Activated CD4-positive, alpha-beta memory T cell treated with anti-CD3 and anti-CD28 coated beads for 36 hours (primary cell): ENCODE measurements around the gene COL8A2. TPM values are rescaled to one million over a fixed set of nuclear protein-coding genes. Genes with fewer than 3 reads are reported as not detected.
A peak's percentile ranks its signal among the peaks of the same experiment; 100 is the strongest.

Experiments used
- CTCF ChIA-PET: fragments of 350-600 bp; sonication (Branson Sonifier 250); formaldehyde crosslinking; loops from one replicate; lab custom pipeline; 2021; ENCODE audit warnings: antibody characterized with exemption, inconsistent platforms; lab: Charles Lee
- POLR2A ChIA-PET: fragments of 350-600 bp; sonication (Branson Sonifier 250); formaldehyde crosslinking; loops from one replicate; lab custom pipeline; 2021; ENCODE audit warnings: antibody characterized with exemption; lab: Charles Lee
- DNase-seq: peaks from one replicate; pipeline ENCODE4 v3.0.0-alpha.2; 2020
- H3K27ac Mint-ChIP-seq: one replicate; pipeline ENCODE4 v1.8.0; 2021; ENCODE audit warnings: mixed read lengths
- H3K27me3 Mint-ChIP-seq: one replicate; pipeline ENCODE4 v1.8.0; 2021; ENCODE audit warnings: mixed read lengths
- H3K36me3 Mint-ChIP-seq: one replicate; pipeline ENCODE4 v1.8.0; 2021; ENCODE audit warnings: mixed read lengths
- H3K4me1 Mint-ChIP-seq: one replicate; pipeline ENCODE4 v1.8.0; 2021; ENCODE audit warnings: low read depth, mixed read lengths
- H3K4me3 Mint-ChIP-seq: one replicate; pipeline ENCODE4 v1.8.0; 2021; ENCODE audit warnings: mild to moderate bottlenecking, mixed read lengths
- H3K9me3 Mint-ChIP-seq: one replicate; pipeline ENCODE4 v1.8.0; 2021; ENCODE audit warnings: mixed read lengths
- intact Hi-C: fragments of 100-400 bp; cut with micrococcal nuclease; formaldehyde crosslinking; loops from one replicate; pipeline ENCODE4 v1.15.1; 2023
- total RNA-seq, 2 experiments: library from RNA; stranded (reverse); gene quantifications; one replicate each; pipeline ENCODE4 v1.2.3, GENCODE V29; 2021

The COL8A2 gene
- total RNA-seq, 2 experiments from 2014 or later = not detected

DNA sequence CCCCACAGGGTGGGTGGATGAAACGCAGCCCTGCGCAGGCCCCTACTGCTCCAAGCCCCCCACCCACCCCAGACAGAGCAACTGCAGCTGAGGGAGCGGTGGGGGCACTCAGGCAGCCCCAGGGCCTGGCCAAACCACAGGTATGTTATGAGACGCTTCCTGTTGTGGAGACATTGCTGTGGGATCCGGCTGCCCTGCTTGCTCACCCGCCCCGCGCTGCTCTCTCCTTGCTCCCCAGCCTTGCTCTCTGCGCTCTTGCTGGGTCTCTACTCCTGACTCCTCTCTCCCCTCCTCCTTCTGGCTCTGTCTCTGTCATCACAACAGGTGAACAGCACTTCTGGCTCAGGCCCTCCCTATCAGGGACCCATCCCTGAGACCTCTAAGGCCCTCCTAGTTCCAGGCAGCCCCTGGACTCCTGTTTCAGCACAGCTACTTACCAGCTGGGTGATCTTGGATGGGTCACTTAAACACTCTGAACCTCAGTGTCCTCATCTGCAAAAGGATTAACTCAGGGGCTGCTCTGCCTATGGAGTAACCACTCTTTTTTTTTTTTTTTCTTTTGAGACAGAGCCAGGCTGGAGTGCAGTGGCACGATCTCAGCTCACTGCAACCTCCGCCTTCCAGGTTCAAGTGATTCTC lies 15.9 kb downstream of the COL8A2 start:
- ChIA-PET CTCF (interaction anchor here (0.6 to 1.7 kb wide), 4 partner anchors 24 to 176 kb away, joined by 3 to 4 read pairs (median 3); no protein-coding TSS in a partner anchor), POLR2A (no interaction called here)
- peaks cover 17% of the 10 kb centered on the region for H3K4me1 Mint-ChIP-seq
- H3K27ac Mint-ChIP-seq = no peak overlapping the region
- H3K9me3 Mint-ChIP-seq = no peaks in the 10 kb centered on the region
- no peaks in the 10 kb centered on the region for H3K36me3 Mint-ChIP-seq
- peak; percentile 62 for DNase-seq
- intact Hi-C loops = no loop called here
- H3K27me3 Mint-ChIP-seq = no peaks in the 10 kb centered on the region
- no peak overlapping the region for H3K4me3 Mint-ChIP-seq

DNA sequence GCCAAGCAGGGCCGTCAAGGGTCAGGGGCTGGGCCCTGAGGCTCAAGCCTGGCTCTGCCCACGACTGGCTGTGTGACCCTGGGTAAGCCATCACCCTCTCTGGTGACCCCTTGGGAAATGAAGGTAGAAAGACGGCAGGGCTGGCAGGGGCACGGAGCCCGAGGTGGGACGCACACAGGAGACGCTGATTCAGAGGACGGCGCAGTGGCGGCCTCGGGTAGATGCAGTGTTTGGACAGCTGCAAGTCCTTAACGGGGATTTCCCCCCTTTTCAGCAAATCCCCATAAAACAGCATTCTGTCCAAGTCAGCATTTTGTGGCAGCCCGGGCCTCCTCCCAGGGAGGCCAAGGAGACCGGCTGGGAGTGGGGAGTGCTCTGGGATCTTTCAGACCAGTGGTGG lies 16.7 kb downstream of the COL8A2 start:
- intact Hi-C loops = no loop called here
- Mint-ChIP-seq H3K9me3 (no peaks in the 10 kb centered on the region), H3K4me1 (peaks cover 17% of the 10 kb centered on the region), H3K27ac (no peak overlapping the region), H3K4me3 (no peak overlapping the region), H3K27me3 (no peaks in the 10 kb centered on the region), H3K36me3 (no peaks in the 10 kb centered on the region)
- no peak for DNase-seq
- ChIA-PET POLR2A (no interaction called here), CTCF (interaction anchor here (0.7 to 1.7 kb wide), 3 partner anchors 27 to 177 kb away, joined by 3 to 4 read pairs (median 4); no protein-coding TSS in a partner anchor)

GRCh38 chr1:36107394-36107793 lies 17.6 kb downstream of the COL8A2 start:
- POLR2A ChIA-PET = no interaction called here
- Mint-ChIP-seq H3K27me3 (no peaks in the 10 kb centered on the region), H3K36me3 (no peaks in the 10 kb centered on the region), H3K4me1 (peaks cover 17% of the 10 kb centered on the region), H3K9me3 (no peaks in the 10 kb centered on the region), H3K4me3 (no peak overlapping the region), H3K27ac (no peak overlapping the region)
- CTCF ChIA-PET = interaction anchor here (0.6 to 1.5 kb wide), 3 partner anchors 26 to 81 kb away, joined by 3 to 5 read pairs (median 4); no protein-coding TSS in a partner anchor
- no peak for DNase-seq
- intact Hi-C loops = no loop called here

DNA sequence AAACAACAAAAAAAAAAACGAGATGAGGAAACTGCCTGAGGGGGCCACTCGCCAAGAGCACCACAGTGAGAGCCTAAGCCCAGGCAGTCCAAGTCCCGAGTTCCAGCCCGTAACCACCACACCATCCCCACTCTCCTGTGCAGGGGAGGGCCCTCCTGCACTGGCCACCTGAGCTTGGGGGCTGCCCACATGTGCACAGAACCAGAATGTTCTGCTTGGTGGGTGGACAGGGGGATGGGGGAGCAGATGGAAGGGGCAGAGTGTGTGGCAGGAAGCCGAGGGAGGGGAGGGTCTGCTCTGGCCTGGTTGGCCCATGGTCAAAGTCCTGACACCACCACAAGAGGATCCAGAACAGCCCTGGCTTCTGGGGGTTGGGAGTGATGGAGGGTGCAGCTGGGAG lies 18.8 kb downstream of the COL8A2 start:
- intact Hi-C loops = no loop called here
- ChIA-PET CTCF (interaction anchor here (1.0 to 1.5 kb wide), 3 partner anchors 27 to 82 kb away, joined by 4 to 5 read pairs (median 4); no protein-coding TSS in a partner anchor), POLR2A (no interaction called here)
- H3K36me3 Mint-ChIP-seq = no peaks in the 10 kb centered on the region
- H3K4me3 Mint-ChIP-seq = no peak overlapping the region
- H3K27ac Mint-ChIP-seq = no peak overlapping the region
- no peaks in the 10 kb centered on the region for H3K9me3 Mint-ChIP-seq
- peaks cover 16% of the 10 kb centered on the region for H3K4me1 Mint-ChIP-seq
- no peak for DNase-seq
- no peaks in the 10 kb centered on the region for H3K27me3 Mint-ChIP-seq

DNA sequence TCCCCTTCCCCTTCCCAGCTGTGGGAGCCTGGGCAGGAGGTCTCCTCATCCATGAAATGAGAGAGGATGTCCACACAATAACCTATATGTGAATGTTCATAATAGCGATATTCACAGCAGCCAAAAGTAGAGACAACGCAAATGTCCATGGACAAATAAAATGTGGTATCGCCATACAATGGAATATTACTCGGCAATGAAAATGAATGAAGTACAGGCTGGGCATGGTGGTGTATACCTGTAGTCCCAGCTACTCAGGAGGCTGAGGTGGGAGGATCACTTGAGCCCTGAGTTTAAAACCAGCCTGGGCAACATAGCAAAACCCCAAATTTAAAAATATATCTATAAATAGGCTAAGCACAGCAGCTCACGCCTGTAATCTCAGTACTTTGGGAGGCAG lies 23.5 kb downstream of the COL8A2 start:
- Mint-ChIP-seq H3K4me3 (no peak overlapping the region), H3K27ac (no peak overlapping the region), H3K27me3 (no peaks in the 10 kb centered on the region), H3K36me3 (no peaks in the 10 kb centered on the region), H3K4me1 (no peaks in the 10 kb centered on the region), H3K9me3 (no peaks in the 10 kb centered on the region)
- ChIA-PET POLR2A (no interaction called here), CTCF (interaction anchor here (1.9 to 6.4 kb wide), 3 partner anchors 33 to 185 kb away, joined by 11 to 52 read pairs (median 15); no protein-coding TSS in a partner anchor)
- intact Hi-C loops = no loop called here
- DNase-seq = no peak

- POLR2A ChIA-PET = interaction anchor here (0.8 kb wide), 1 partner anchor 49 kb away, joined by 3 read pairs; the partner anchor contains the start of gene TRAPPC3
- H3K4me1 Mint-ChIP-seq = no peaks in the 10 kb centered on the region
- CTCF ChIA-PET = interaction anchor here (0.6 to 6.4 kb wide), 13 partner anchors 10 to 320 kb away, joined by 3 to 52 read pairs (median 4); partner anchors contain the start of gene TRAPPC3
- no peak overlapping the region for H3K27ac Mint-ChIP-seq
- H3K9me3 Mint-ChIP-seq = no peaks in the 10 kb centered on the region
- no peaks in the 10 kb centered on the region for H3K36me3 Mint-ChIP-seq
- H3K4me3 Mint-ChIP-seq = no peak overlapping the region
- H3K27me3 Mint-ChIP-seq = no peaks in the 10 kb centered on the region
- intact Hi-C loops = no loop called here
- DNase-seq = no peak
Observed at GRCh38 chr1:36100376-36100775, 24.6 kb downstream of the COL8A2 start.

- no peaks in the 10 kb centered on the region for H3K36me3 Mint-ChIP-seq
- H3K4me1 Mint-ChIP-seq = no peaks in the 10 kb centered on the region
- H3K27me3 Mint-ChIP-seq = no peaks in the 10 kb centered on the region
- CTCF ChIA-PET = interaction anchor here (0.6 to 6.4 kb wide), 13 partner anchors 9 to 320 kb away, joined by 3 to 52 read pairs (median 4); partner anchors contain the start of gene TRAPPC3
- no peaks in the 10 kb centered on the region for H3K9me3 Mint-ChIP-seq
- H3K27ac Mint-ChIP-seq = no peak overlapping the region
- no peak overlapping the region for H3K4me3 Mint-ChIP-seq
- DNase-seq = peak; percentile 84
- POLR2A ChIA-PET = interaction anchor here (0.8 kb wide), 1 partner anchor 49 kb away, joined by 3 read pairs; the partner anchor contains the start of gene TRAPPC3
- intact Hi-C loops = loop anchor here (1.0 to 5.0 kb wide), 5 partner anchors 34 to 322 kb away; partner anchors contain the start of gene TRAPPC3
Observed at GRCh38 chr1:36099681-36100341, 25.2 kb downstream of the COL8A2 start.

DNA sequence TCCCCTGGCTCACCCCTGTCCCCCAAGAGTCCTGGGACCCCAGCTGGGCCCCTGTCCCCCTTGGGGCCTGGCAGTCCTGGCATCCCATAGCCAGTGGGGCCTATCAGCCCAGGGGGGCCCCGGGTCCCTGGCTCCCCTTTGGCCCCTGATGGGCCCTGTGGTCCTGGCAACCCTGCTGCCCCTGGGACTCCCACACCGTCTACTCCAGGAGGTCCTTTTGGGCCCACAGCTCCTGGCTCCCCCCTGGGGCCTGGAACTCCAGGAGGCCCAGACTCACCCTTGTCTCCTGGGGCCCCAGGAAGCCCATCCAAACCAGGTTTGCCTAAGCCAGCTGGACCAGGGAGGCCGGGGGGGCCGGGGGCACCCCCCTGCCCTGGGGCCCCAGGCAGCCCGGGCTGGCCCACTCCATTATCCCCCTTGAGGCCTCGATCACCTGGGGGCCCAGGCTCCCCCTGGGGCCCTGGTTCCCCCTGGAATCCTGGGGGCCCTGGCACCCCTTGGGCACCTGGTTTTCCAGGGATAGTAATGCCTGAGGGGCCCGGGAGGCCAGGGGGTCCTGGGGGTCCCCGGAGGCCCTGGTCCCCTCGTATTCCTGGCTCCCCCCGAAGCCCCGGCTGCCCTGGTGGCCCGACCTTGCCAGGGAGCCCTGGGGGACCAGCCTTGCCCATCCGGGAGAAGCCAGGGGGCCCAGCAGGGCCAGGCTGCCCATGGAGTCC lies 26.2 kb downstream of the COL8A2 start:
- no peak overlapping the region for H3K4me3 Mint-ChIP-seq
- H3K4me1 Mint-ChIP-seq = no peaks in the 10 kb centered on the region
- H3K27me3 Mint-ChIP-seq = no peaks in the 10 kb centered on the region
- intact Hi-C loops = loop anchor here (1.0 to 5.0 kb wide), 5 partner anchors 35 to 323 kb away; partner anchors contain the start of gene TRAPPC3
- DNase-seq = no peak
- no peak overlapping the region for H3K27ac Mint-ChIP-seq
- no peaks in the 10 kb centered on the region for H3K36me3 Mint-ChIP-seq
- CTCF ChIA-PET = interaction anchor here (0.6 to 1.1 kb wide), 3 partner anchors 89 to 271 kb away, joined by 3 to 5 read pairs (median 3); no protein-coding TSS in a partner anchor
- POLR2A ChIA-PET = no interaction called here
- H3K9me3 Mint-ChIP-seq = no peaks in the 10 kb centered on the region

GRCh38 chr1:36097693-36098585 lies 27.1 kb downstream of the COL8A2 start:
- no peak overlapping the region for H3K4me3 Mint-ChIP-seq
- H3K27ac Mint-ChIP-seq = no peak overlapping the region
- intact Hi-C loops = loop anchor here (5.0 kb wide), 3 partner anchors 49 to 324 kb away; partner anchors contain the start of gene TRAPPC3
- CTCF ChIA-PET = interaction anchor here (0.6 to 3.7 kb wide), 6 partner anchors 90 to 270 kb away, joined by 3 to 15 read pairs (median 4); partner anchors contain the start of gene AGO3
- H3K9me3 Mint-ChIP-seq = no peaks in the 10 kb centered on the region
- POLR2A ChIA-PET = no interaction called here
- no peak for DNase-seq
- H3K36me3 Mint-ChIP-seq = no peaks in the 10 kb centered on the region
- no peaks in the 10 kb centered on the region for H3K4me1 Mint-ChIP-seq
- no peaks in the 10 kb centered on the region for H3K27me3 Mint-ChIP-seq

DNA sequence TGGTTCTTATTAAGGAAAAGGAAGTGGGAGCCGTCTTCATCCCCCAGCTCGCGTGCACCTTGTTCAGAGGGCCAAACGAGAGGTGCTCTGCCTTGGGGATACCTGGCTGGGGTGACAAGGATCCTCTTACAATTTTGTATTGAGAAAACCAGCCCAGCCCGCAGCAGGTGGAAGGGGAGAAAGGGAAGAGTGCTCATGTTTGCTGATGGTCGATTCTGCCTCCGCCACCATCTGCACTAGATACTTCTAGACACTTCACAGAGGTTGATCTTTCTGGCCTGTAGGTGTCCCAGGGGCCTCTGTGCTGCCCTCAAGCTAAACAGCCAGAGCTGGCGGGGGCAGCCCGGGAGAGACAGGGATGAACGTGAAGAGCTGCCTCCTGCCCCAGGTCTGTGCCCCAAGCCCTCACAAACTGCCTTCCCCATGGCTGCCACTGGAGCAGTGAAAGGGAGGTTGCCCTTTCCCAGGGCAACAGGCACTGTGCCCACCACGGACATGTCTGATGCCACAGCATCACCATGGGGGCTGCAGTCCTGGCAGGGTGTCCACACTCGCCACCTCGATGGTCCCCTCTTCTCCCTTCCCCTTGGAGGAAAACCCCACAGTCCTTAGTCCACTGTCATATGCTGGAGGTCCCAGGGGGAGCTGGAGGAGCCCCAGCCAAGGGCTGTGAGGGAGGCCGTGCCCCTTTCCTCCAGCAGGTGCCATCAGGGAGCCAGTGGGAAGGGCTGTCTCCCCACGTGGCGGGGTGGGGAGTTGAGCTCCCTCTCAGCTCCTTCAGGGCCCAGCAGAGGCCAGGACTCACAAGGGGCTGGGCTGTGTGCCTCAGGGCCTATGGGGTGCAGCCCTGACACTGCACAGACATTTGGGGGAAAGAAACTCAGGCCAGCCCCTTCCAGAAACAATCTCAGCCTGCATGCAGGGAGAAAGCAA lies 28.3 kb downstream of the COL8A2 start:
- Mint-ChIP-seq H3K36me3 (peaks cover 7% of the 10 kb centered on the region), H3K27ac (no peak overlapping the region), H3K4me1 (no peaks in the 10 kb centered on the region), H3K4me3 (no peak overlapping the region), H3K9me3 (no peaks in the 10 kb centered on the region), H3K27me3 (no peaks in the 10 kb centered on the region)
- intact Hi-C loops = loop anchor here (5.0 kb wide), 3 partner anchors 51 to 326 kb away; partner anchors contain the start of gene TRAPPC3
- ChIA-PET CTCF (interaction anchor here (0.6 to 3.7 kb wide), 5 partner anchors 38 to 191 kb away, joined by 3 to 15 read pairs (median 4); partner anchors contain the start of gene AGO3), POLR2A (interaction anchor here (0.9 kb wide), 1 partner anchor 9 kb away, joined by 3 read pairs; no protein-coding TSS in a partner anchor)
- peak; percentile 18 for DNase-seq
